WTC11 (cell line): ENCODE measurements around the gene DOCK1.

Experiments used
- ETV6 ChIP-seq: sonication (generic); formaldehyde crosslinking; IDR thresholded peaks from 2 replicates; pipeline ENCODE4 v1.8.1; 2022; ENCODE audit warnings: mild to moderate bottlenecking, missing genetic modification reagents
- IRF2 ChIP-seq: sonication (generic); formaldehyde crosslinking; IDR thresholded peaks from 2 replicates; pipeline ENCODE4 v1.8.0; 2022; ENCODE audit warnings: low read depth, missing genetic modification reagents, borderline replicate concordance
- NR2C2 ChIP-seq: sonication (generic); formaldehyde crosslinking; IDR thresholded peaks from 2 replicates; pipeline ENCODE4 v1.8.0; 2022; ENCODE audit warnings: mild to moderate bottlenecking, missing genetic modification reagents
- SOX15 ChIP-seq: fragments of 250-450 bp; sonication (Bioruptor Pico); IDR thresholded peaks from 2 replicates; pipeline ENCODE4 v1.9.0; 2021; ENCODE audit warnings: mild to moderate bottlenecking
- SP1 ChIP-seq: sonication (generic); formaldehyde crosslinking; conservative IDR thresholded peaks from 2 replicates; pipeline ENCODE4 v1.8.1; 2022; ENCODE audit warnings: missing genetic modification reagents
- TP53 ChIP-seq: sonication (generic); formaldehyde crosslinking; IDR thresholded peaks from 2 replicates; pipeline ENCODE4 v1.8.1; 2023; ENCODE audit warnings: mild to moderate bottlenecking, missing genetic modification reagents
- ZNF317 ChIP-seq: sonication (generic); formaldehyde crosslinking; IDR thresholded peaks from 2 replicates; pipeline ENCODE4 v1.8.1; 2023; ENCODE audit warnings: low read depth, mild to moderate bottlenecking, moderate library complexity, missing genetic modification reagents, borderline replicate concordance
- TF ChIP-seq, protein P1 (sequence below): sonication (generic); formaldehyde crosslinking; IDR thresholded peaks from 2 replicates; pipeline ENCODE4 v1.8.1; 2023; ENCODE audit warnings: mild to moderate bottlenecking, missing genetic modification reagents, moderate library complexity
- TF ChIP-seq, protein P2 (sequence below): sonication (generic); formaldehyde crosslinking; conservative IDR thresholded peaks from 2 replicates; pipeline ENCODE4 v1.8.1; 2022; ENCODE audit warnings: mild to moderate bottlenecking, missing genetic modification reagents
- TF ChIP-seq, protein P3 (sequence below): fragments of 200-600 bp; IDR thresholded peaks from 2 replicates; pipeline ENCODE4 v1.8.0; 2022; ENCODE audit warnings: antibody characterized with exemption

DNA sequence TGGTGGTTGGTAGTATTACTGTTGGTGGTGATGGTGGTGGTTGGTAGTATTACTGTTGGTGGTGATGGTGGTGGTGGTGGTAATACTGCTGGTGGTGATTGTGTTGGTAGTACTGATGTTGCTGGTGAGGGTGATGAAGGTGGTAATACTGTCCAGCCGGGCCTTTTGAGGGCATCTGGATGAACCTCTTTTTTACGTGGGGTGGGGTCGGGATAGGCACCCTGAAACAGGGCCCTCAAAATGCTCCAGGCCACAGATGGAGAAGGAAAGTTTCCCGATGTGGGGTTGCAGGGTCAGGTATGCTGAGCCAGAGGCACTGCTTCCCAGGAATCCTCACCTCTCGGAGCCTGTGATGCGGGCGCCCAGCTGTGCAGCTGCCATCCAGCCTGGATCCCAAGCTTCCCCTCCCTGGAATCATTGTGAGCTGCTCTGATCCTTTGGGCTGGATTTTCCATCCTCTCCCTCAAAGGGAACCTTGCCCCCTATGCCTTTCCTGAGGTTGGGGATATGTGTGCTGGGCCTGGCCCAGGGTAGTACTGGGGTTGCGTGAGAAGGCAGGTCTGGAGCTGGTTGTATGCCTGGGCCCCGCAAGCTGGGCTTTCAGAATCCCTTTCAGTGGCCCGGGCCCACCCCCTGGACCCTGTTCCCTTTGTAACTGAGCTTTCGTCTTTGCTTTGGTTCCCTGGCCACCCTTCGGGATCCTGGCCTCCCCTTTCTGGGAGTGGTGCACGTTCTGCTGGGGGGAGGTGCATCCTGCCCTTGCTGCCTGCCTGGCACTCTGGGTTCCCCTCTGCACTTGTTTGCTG, 43.3 kb downstream of the DOCK1 start:
- TF ChIP-seq, protein P1, sequence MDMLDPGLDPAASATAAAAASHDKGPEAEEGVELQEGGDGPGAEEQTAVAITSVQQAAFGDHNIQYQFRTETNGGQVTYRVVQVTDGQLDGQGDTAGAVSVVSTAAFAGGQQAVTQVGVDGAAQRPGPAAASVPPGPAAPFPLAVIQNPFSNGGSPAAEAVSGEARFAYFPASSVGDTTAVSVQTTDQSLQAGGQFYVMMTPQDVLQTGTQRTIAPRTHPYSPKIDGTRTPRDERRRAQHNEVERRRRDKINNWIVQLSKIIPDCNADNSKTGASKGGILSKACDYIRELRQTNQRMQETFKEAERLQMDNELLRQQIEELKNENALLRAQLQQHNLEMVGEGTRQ (CRISPR knock-in tag), result no peak
- TF ChIP-seq NR2C2 (no peak), SOX15 (no peak), ZNF317 (no peak), IRF2 (CRISPR knock-in tag) (no peak), ETV6 (CRISPR knock-in tag) (no peak), SP1 (no peak), TP53 (no peak)
- TF ChIP-seq, protein P2, sequence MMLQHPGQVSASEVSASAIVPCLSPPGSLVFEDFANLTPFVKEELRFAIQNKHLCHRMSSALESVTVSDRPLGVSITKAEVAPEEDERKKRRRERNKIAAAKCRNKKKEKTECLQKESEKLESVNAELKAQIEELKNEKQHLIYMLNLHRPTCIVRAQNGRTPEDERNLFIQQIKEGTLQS (CRISPR knock-in tag), result no peak
- TF ChIP-seq, protein P3, sequence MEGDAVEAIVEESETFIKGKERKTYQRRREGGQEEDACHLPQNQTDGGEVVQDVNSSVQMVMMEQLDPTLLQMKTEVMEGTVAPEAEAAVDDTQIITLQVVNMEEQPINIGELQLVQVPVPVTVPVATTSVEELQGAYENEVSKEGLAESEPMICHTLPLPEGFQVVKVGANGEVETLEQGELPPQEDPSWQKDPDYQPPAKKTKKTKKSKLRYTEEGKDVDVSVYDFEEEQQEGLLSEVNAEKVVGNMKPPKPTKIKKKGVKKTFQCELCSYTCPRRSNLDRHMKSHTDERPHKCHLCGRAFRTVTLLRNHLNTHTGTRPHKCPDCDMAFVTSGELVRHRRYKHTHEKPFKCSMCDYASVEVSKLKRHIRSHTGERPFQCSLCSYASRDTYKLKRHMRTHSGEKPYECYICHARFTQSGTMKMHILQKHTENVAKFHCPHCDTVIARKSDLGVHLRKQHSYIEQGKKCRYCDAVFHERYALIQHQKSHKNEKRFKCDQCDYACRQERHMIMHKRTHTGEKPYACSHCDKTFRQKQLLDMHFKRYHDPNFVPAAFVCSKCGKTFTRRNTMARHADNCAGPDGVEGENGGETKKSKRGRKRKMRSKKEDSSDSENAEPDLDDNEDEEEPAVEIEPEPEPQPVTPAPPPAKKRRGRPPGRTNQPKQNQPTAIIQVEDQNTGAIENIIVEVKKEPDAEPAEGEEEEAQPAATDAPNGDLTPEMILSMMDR, result no peak
